ENCODE results near the gene NECAB3. TPM values are rescaled to one million over a fixed set of nuclear protein-coding genes. Genes with fewer than 3 reads are reported as not detected.
"Not testable (repeated sequence)": the region's sequence is repeated elsewhere in the genome, so short reads cannot be mapped to it uniquely, and the experiment has no call there.

The NECAB3 gene
- total RNA-seq, 2 experiments from 2014 or later = 62.4 to 79.4 TPM

DNA sequence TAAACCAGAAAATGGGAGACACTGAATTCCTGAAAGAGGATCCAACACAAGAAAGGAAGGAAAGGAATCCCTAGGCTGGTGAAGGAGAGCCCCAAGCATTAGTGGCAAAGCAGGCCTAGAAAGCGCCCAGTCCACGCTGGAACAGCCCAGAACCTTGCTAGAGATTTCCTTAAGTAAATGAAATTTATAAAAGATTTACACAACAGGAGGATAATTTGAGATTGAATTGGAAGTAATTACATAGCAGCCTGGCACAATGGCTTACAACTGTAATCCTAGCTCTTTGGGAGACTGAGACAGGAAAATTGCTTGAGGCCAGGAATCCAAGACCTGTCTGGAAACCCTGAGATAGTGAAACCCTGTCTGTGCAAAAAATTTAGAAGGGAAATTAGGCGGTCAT lies 38.9 kb downstream of the NECAB3 start:
- Histone ChIP-seq H3K9me3 (ENCODE audit: low read length) (no peaks in the 10 kb centered on the region), H4K20me1 (ENCODE audit: insufficient read depth, low read length) (no peaks in the 10 kb centered on the region), H3K79me2 (ENCODE audit: insufficient read depth, low read depth, low read length) (no peaks in the 10 kb centered on the region), H3K4me2 (ENCODE audit: low read length) (no peak overlapping the region), H3K4me1 (ENCODE audit: insufficient read depth, low read length, poor library complexity, severe bottlenecking) (no peaks in the 10 kb centered on the region), H3K9me2 (ENCODE audit: insufficient read depth, low read length) (no peaks in the 10 kb centered on the region), H2AFZ (ENCODE audit: low read length) (no peak overlapping the region), H3K36me3 (ENCODE audit: insufficient read depth, low read length) (peaks cover 94% of the 10 kb centered on the region), H3K27ac (ENCODE audit: low read depth, low read length, poor library complexity, severe bottlenecking) (no peak overlapping the region), H3K4me3 (ENCODE audit: low read depth, low read length, poor library complexity, severe bottlenecking) (no peak overlapping the region)
- intact Hi-C loops (cut with micrococcal nuclease; ENCODE audit: unreplicated experiment) = no loop called here
- BruUV-seq (replicated peaks) = no TSS peak
- TF ChIP-seq, protein P1, sequence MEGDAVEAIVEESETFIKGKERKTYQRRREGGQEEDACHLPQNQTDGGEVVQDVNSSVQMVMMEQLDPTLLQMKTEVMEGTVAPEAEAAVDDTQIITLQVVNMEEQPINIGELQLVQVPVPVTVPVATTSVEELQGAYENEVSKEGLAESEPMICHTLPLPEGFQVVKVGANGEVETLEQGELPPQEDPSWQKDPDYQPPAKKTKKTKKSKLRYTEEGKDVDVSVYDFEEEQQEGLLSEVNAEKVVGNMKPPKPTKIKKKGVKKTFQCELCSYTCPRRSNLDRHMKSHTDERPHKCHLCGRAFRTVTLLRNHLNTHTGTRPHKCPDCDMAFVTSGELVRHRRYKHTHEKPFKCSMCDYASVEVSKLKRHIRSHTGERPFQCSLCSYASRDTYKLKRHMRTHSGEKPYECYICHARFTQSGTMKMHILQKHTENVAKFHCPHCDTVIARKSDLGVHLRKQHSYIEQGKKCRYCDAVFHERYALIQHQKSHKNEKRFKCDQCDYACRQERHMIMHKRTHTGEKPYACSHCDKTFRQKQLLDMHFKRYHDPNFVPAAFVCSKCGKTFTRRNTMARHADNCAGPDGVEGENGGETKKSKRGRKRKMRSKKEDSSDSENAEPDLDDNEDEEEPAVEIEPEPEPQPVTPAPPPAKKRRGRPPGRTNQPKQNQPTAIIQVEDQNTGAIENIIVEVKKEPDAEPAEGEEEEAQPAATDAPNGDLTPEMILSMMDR (conservative IDR thresholded peaks at IDR 0.05; ENCODE audit: low read length) = no peak
- no peak for TF ChIP-seq EZH2phosphoT487 (IDR thresholded peaks at IDR 0.05; ENCODE audit: borderline replicate concordance, low read depth, low read length)
- ChIA-PET POLR2A (interaction anchor here (0.9 kb wide), 1 partner anchor 41 kb away, joined by 3 read pairs; no protein-coding TSS in a partner anchor), CTCF (ENCODE audit: unreplicated experiment) (no interaction called here)
- no peak for DNase-seq (ENCODE audit: low spot score)

- POLR2A ChIA-PET; H3K27ac ChIP-seq (ENCODE audit: low read depth, low read length, poor library complexity, severe bottlenecking); H3K9me2 ChIP-seq (ENCODE audit: insufficient read depth, low read length); intact Hi-C loops (cut with micrococcal nuclease; ENCODE audit: unreplicated experiment); H4K20me1 ChIP-seq (ENCODE audit: insufficient read depth, low read length); H2AFZ ChIP-seq (ENCODE audit: low read length); H3K4me1 ChIP-seq (ENCODE audit: insufficient read depth, low read length, poor library complexity, severe bottlenecking); H3K4me3 ChIP-seq (ENCODE audit: low read depth, low read length, poor library complexity, severe bottlenecking); H3K4me2 ChIP-seq (ENCODE audit: low read length); BruUV-seq (replicated peaks); DNase-seq (ENCODE audit: low spot score); H3K79me2 ChIP-seq (ENCODE audit: insufficient read depth, low read depth, low read length); CTCF ChIA-PET (ENCODE audit: unreplicated experiment); H3K9me3 ChIP-seq (ENCODE audit: low read length): not testable (repeated sequence)
- H3K36me3 ChIP-seq (ENCODE audit: insufficient read depth, low read length) = peaks cover 98% of the 10 kb centered on the region
Observed at GRCh38 chr20:33631910-33632309, 42.3 kb downstream of the NECAB3 start.

- no peaks in the 10 kb centered on the region for H3K79me2 ChIP-seq (ENCODE audit: insufficient read depth, low read depth, low read length)
- no TSS peak for BruUV-seq (replicated peaks)
- no peak overlapping the region for H2AFZ ChIP-seq (ENCODE audit: low read length)
- CTCF ChIA-PET (ENCODE audit: unreplicated experiment) = no interaction called here
- no peak overlapping the region for H3K4me3 ChIP-seq (ENCODE audit: low read depth, low read length, poor library complexity, severe bottlenecking)
- TF ChIP-seq EZH2phosphoT487 (IDR thresholded peaks at IDR 0.05; ENCODE audit: borderline replicate concordance, low read depth, low read length) = no peak
- TF ChIP-seq, protein P1 (conservative IDR thresholded peaks at IDR 0.05; ENCODE audit: low read length) = no peak
- H4K20me1 ChIP-seq (ENCODE audit: insufficient read depth, low read length) = no peaks in the 10 kb centered on the region
- no peaks in the 10 kb centered on the region for H3K4me1 ChIP-seq (ENCODE audit: insufficient read depth, low read length, poor library complexity, severe bottlenecking)
- H3K27ac ChIP-seq (ENCODE audit: low read depth, low read length, poor library complexity, severe bottlenecking) = no peak overlapping the region
- intact Hi-C loops (cut with micrococcal nuclease; ENCODE audit: unreplicated experiment) = no loop called here
- H3K36me3 ChIP-seq (ENCODE audit: insufficient read depth, low read length) = peaks cover 99% of the 10 kb centered on the region
- no peak overlapping the region for H3K4me2 ChIP-seq (ENCODE audit: low read length)
- no peak for DNase-seq (ENCODE audit: low spot score)
- H3K9me3 ChIP-seq (ENCODE audit: low read length) = no peaks in the 10 kb centered on the region
- H3K9me2 ChIP-seq (ENCODE audit: insufficient read depth, low read length) = no peaks in the 10 kb centered on the region
- POLR2A ChIA-PET = no interaction called here
Observed at GRCh38 chr20:33630507-33630906, 43.7 kb downstream of the NECAB3 start.
